H7 (cell line): Measurements from ENCODE around the gene ANKS1B. TPM values are rescaled to one million over a fixed set of nuclear protein-coding genes. Genes with fewer than 3 reads are reported as not detected.
A peak's percentile ranks its signal among the peaks of the same experiment; 100 is the strongest.

ENCODE experiments used
- DNase-seq: peaks from one replicate; pipeline ENCODE4 v3.0.0; 2012
- H3K27me3 ChIP-seq: 2 replicates; pipeline ENCODE4 v1.6.0; 2011; ENCODE audit warnings: mild to moderate bottlenecking, low read length; ENCODE audit not compliant: control insufficient read depth, insufficient read depth
- H3K36me3 ChIP-seq: replicated peaks from 2 replicates; pipeline ENCODE4 v1.5.1; 2011; ENCODE audit warnings: low read length; ENCODE audit not compliant: control insufficient read depth, insufficient read depth
- H3K4me3 ChIP-seq: 2 replicates; pipeline ENCODE4 v1.5.1; 2011; ENCODE audit warnings: low read depth, mild to moderate bottlenecking, control low read depth, low read length, moderate library complexity; ENCODE audit not compliant: insufficient read depth
- total RNA-seq: library from RNA; depleted of rRNA; stranded (reverse); fragments of >200 nt; shearing (Covaris generic); gene quantifications from 2 replicates; pipeline ENCODE4 v1.2.3, GENCODE V29; 2014

ANKS1B gene
- total RNA-seq, 1 experiment from 2014 or later: 3.5 TPM

DNA sequence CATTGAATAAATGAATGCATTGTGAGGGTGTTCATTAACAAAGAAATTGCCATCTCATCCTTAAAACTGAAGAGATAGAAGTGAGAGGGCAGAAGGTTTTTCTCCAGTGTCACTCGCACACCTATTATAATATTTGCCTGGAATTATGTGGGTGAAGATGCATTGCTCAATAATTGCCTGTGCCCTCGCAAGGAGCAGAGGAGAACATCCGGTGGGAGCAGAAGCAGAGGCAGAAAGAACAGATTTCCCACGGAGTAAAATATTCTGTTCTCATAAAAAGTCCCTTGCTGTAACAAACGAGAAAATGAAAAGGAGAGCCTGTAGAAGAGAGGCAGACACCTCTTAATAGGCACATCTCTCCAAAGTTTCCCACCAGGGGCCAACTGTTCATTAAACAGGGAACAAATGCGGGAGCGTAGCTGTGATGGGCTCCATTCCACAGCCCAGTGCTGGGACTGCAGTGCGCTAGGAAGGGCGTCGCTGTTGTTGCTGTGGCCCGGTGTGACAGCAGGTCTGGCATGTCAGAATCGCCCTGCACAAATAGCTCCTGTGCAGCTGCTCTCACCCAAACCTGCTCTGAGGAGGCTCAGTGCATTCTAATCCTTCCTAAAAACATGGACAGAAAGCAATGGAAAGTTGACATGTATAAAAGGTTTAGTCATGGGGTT, 979.8 kb downstream of the ANKS1B start:
- Histone ChIP-seq H3K4me3 (no peak overlapping the region), H3K27me3 (no peaks in the 10 kb centered on the region), H3K36me3 (no peaks in the 10 kb centered on the region)
- no peak for DNase-seq

DNA sequence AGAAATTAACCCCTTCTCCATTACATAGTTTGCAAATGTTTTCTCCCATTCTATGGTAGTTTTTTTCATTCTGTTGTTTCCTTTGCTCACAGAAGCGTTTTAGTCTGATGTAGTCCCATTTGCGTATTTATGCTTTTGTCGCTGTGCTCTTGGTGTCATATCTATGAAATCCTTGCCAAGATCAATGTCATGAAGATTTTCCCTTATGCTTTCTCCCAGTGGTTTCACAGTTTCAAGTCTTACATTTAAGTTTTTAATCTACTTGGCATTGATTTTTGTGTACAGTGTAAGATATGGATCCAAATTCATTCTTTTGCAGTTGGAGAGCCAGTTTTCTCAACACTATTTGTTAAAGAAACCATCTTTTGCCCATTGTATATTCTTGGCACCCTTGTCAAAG, 982.0 kb downstream of the ANKS1B start:
- Histone ChIP-seq H3K4me3 (no peak overlapping the region), H3K27me3 (no peaks in the 10 kb centered on the region), H3K36me3 (no peaks in the 10 kb centered on the region)
- DNase-seq: no peak

DNA sequence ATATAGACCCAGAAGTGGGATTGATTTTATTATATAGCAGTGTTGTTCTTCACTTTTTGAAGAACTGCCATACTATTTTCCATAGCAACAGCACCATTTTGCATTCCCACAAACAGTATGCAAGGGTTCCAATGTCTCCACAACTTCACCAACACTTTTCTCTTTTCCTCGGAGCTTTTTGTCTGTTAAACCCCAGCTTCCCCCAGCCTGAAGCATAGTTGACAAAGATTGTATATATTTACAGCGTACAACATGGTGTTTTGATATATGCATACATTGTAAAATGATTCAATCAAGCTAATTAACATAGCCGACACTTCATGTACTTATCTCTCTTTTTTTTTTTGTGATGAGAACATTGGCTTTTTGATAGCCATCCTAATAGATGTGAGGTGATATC, 982.6 kb downstream of the ANKS1B start:
- DNase-seq: no peak
- no peaks in the 10 kb centered on the region for H3K36me3 ChIP-seq
- no peaks in the 10 kb centered on the region for H3K27me3 ChIP-seq
- no peak overlapping the region for H3K4me3 ChIP-seq

DNA sequence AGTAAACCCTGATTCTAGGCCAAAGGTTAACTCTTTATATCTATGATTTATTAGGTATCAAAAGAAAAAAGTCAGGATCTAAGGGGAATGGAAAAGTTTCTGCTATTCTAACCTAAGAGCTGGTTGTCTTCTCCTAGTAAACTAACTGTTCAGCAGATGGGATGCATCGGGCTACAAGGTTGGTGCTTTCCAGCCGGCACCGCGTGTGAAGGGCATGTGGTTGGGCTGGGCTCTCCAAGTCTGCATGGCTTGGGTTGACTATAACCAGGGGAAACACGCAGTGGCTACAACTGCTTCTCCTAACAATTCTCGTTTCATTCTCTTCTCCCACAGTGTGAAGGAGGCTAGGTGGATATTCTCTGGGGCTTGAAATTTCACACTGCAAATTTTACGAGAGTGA, 985.2 kb downstream of the ANKS1B start:
- DNase-seq: no peak
- Histone ChIP-seq H3K36me3 (no peaks in the 10 kb centered on the region), H3K27me3 (no peaks in the 10 kb centered on the region), H3K4me3 (no peak overlapping the region)

- no peaks in the 10 kb centered on the region for H3K27me3 ChIP-seq
- no peak overlapping the region for H3K4me3 ChIP-seq
- peak; percentile 27 for DNase-seq
- H3K36me3 ChIP-seq: no peaks in the 10 kb centered on the region
These were observed 985.9 kb downstream of the ANKS1B start for GRCh38 chr12:98998697-98999299.

DNA sequence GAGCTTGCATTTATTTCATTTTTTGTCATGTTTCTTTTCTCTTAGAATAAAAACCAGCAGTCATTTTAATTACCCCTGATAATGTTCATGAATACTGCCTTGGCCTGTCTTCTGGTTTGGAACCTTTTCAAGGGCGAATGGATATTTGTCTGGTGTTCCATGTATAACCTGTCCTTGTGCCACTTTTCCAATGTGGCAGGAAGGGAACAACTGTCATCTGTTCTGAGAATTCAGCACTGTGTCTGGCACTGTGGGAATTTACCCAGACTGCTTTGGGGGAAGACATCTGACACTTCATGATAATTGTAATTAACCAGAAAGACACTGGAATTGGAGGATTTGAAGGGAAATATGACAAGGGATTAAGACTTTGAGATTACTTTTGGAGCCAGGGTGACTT, 986.8 kb downstream of the ANKS1B start:
- Histone ChIP-seq H3K27me3 (no peaks in the 10 kb centered on the region), H3K36me3 (no peaks in the 10 kb centered on the region), H3K4me3 (no peak overlapping the region)
- DNase-seq: no peak

- H3K4me3 ChIP-seq: no peak overlapping the region
- no peak for DNase-seq
- H3K36me3 ChIP-seq: no peaks in the 10 kb centered on the region
- H3K27me3 ChIP-seq: no peaks in the 10 kb centered on the region
These were observed 994.1 kb downstream of the ANKS1B start for GRCh38 chr12:98990648-98991047.

GRCh38 chr12:98985156-98985555, 999.6 kb downstream of the ANKS1B start:
- no peak for DNase-seq
- H3K36me3 ChIP-seq: no peaks in the 10 kb centered on the region
- no peaks in the 10 kb centered on the region for H3K27me3 ChIP-seq
- no peak overlapping the region for H3K4me3 ChIP-seq

- no peaks in the 10 kb centered on the region for H3K27me3 ChIP-seq
- DNase-seq: no peak
- H3K36me3 ChIP-seq: no peaks in the 10 kb centered on the region
- no peak overlapping the region for H3K4me3 ChIP-seq
These were observed 1001.1 kb downstream of the ANKS1B start for GRCh38 chr12:98983647-98984046.

DNA sequence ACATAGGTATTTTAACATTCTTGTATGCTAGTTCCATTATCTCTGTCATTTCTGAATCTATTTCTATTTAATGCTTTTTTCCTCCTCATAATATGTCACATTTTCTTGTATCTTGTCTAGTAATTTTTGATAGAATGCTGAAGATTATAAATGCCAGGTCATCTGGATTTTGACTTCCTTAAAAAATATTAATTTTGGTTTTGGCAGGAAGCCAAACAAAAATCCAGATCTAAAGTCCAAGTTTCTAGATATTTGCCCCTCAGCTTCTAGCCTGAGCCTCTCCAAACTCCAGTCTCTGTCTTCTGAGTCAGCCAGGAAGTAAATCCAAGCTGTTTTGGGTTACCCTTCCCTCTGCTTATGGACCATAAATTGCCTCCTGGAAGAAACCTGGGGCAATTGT, 1004.2 kb downstream of the ANKS1B start:
- DNase-seq: no peak
- no peaks in the 10 kb centered on the region for H3K36me3 ChIP-seq
- no peaks in the 10 kb centered on the region for H3K27me3 ChIP-seq
- no peak overlapping the region for H3K4me3 ChIP-seq

GRCh38 chr12:98977186-98977585, 1007.5 kb downstream of the ANKS1B start:
- no peak for DNase-seq
- H3K36me3 ChIP-seq: no peaks in the 10 kb centered on the region
- no peak overlapping the region for H3K4me3 ChIP-seq
- H3K27me3 ChIP-seq: no peaks in the 10 kb centered on the region; the same call in 1 of the 2 replicates

GRCh38 chr12:98974767-98975381, 1009.9 kb downstream of the ANKS1B start:
- no peaks in the 10 kb centered on the region for H3K36me3 ChIP-seq

DNA sequence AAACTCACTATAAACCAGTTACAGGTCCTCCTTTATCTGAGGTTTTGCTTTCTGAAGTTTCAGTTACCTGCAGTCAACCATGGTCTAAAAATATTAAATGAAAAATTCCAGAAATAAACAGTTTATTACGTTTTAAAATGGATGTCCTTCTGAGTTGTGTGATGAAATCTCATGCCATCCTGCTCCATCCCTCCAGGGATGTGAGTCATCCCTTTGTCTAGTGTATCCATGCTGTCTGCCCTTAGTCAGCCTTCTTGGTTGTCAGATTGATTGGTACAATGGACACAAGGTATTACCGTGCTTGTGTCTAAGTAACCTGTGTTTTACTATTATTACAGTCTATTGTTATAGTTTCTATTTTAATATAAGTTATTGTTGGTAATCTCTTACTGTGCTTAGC, 1011.3 kb downstream of the ANKS1B start:
- Histone ChIP-seq H3K36me3 (no peaks in the 10 kb centered on the region), H3K27me3 (no peaks in the 10 kb centered on the region; the same call in 1 of the 2 replicates), H3K4me3 (no peak overlapping the region)
- no peak for DNase-seq

More at GRCh38 chr12:98974767-98975381, 1009.9 kb downstream of the ANKS1B start:
- DNase-seq: no peak
- no peak overlapping the region for H3K4me3 ChIP-seq
- no peaks in the 10 kb centered on the region; the same call in 1 of the 2 replicates for H3K27me3 ChIP-seq

DNA sequence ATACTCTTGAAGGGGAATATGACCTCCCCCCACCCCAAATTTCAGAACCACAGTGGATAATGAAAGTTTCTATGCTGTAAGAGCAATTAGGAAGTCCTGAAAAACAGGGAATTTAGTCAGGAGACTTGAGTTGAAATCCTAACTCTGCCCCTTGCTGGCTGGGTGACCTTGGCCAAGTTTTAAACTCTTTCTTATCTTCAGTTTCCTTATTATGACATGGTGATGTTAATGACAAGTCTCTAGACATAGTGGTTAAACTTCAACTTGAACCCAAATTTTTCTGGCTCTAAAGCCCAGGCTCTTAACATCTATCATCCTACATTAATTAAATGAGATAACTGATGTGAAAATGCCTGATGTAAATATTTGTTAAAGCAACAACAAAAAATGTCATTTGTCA, 1013.8 kb downstream of the ANKS1B start:
- Histone ChIP-seq H3K27me3 (no peaks in the 10 kb centered on the region; the same call in 1 of the 2 replicates), H3K36me3 (no peaks in the 10 kb centered on the region), H3K4me3 (no peak overlapping the region)
- DNase-seq: no peak

DNA sequence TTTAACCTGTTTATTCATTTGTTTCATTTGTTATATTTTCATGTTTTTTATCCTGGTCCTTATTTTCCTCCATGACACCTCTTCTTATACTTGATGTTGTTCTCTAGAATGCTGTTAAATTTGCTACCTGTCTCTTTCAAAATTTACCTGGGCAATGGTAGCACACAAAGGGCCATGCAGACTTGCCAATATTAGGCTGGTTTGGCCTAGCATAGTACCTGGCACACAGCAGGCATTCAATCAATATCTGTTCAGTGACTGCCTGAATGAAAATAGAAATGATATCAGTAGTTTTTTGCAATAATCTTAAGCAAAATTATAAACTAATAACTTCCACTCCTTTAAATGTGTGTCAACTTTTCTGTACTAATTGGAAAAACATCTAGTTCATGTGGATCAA, 1014.5 kb downstream of the ANKS1B start:
- DNase-seq: no peak
- no peaks in the 10 kb centered on the region; the same call in 1 of the 2 replicates for H3K27me3 ChIP-seq
- H3K4me3 ChIP-seq: no peak overlapping the region
- H3K36me3 ChIP-seq: no peaks in the 10 kb centered on the region
